HCT116 (cell line): ENCODE results near the gene KIFAP3.

Experiments
- EZH2phosphoT487 ChIP-seq: fragments of 200-600 bp; IDR thresholded peaks from 2 replicates; pipeline ENCODE4 v1.6.1; 2018; ENCODE audit warnings: antibody characterized with exemption, borderline replicate concordance
- POLR2A ChIP-seq: IDR thresholded peaks from 2 replicates; pipeline ENCODE4 v1.7.0; 2011; ENCODE audit warnings: borderline replicate concordance; ENCODE audit not compliant: insufficient read depth, insufficient read length; ENCODE audit errors: extremely low read depth
- POLR2AphosphoS5 ChIP-seq: IDR thresholded peaks from 2 replicates; pipeline ENCODE4 v1.6.1; 2011; ENCODE audit warnings: mild to moderate bottlenecking, low read depth, low read length, moderate library complexity
- RAD21 ChIP-seq: IDR thresholded peaks from 2 replicates; pipeline ENCODE4 v1.6.1; 2012; ENCODE audit warnings: low read depth, mild to moderate bottlenecking
- SRF ChIP-seq: IDR thresholded peaks from 2 replicates; pipeline ENCODE4 v1.6.1; 2012; ENCODE audit warnings: low read depth
- YY1 ChIP-seq: IDR thresholded peaks from 2 replicates; pipeline ENCODE4 v1.6.1; 2011; ENCODE audit warnings: low read length, low read depth, moderate library complexity, mild to moderate bottlenecking; ENCODE audit not compliant: insufficient replicate concordance; ENCODE audit errors: extremely low read depth
- TF ChIP-seq, protein P1 (sequence below), 3 experiments: fragments of 200-600 bp in 1 of 3; sonication (generic) in 1 of 3; IDR thresholded peaks in 2 of 3; conservative IDR thresholded peaks in 1 of 3; 2 replicates each; pipeline ENCODE4 v1.5.1; 2012 to 2017; ENCODE audit warnings: low read depth in 2 of 3, low read length in 2 of 3, antibody characterized with exemption in 1 of 3, borderline replicate concordance in 1 of 3, control low read depth in 1 of 3, mild to moderate bottlenecking in 1 of 3, mixed read lengths in 1 of 3, mixed run types in 1 of 3, moderate library complexity in 1 of 3; ENCODE audit not compliant: insufficient read depth in 1 of 3
- TF ChIP-seq, protein P2 (sequence below): IDR thresholded peaks from 2 replicates; pipeline ENCODE4 v1.6.1; 2012; ENCODE audit warnings: low read depth
- TF ChIP-seq, protein P3 (sequence below): IDR thresholded peaks from 2 replicates; pipeline ENCODE4 v1.6.1; 2012

DNA sequence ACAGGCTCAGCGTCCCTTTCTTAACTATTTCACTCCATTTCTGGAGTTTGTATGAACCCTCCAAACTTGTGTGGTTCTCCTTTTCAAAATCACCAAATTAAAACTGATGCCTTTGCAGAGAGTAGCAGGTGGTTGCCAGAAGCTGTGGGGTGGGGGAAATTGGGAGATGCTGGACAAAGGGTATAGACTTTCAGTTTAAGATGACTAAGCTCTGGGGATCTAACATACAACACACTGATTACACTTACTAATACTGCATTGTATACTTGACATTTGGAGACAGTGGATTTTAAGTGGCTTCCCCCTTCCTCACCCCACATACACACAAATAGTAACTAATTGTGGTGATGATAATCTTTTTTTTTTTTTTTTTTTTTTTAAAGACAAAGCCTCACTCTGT, 169.7 kb downstream of the KIFAP3 start:
- TF ChIP-seq POLR2A = no peak
- TF ChIP-seq, protein P1, sequence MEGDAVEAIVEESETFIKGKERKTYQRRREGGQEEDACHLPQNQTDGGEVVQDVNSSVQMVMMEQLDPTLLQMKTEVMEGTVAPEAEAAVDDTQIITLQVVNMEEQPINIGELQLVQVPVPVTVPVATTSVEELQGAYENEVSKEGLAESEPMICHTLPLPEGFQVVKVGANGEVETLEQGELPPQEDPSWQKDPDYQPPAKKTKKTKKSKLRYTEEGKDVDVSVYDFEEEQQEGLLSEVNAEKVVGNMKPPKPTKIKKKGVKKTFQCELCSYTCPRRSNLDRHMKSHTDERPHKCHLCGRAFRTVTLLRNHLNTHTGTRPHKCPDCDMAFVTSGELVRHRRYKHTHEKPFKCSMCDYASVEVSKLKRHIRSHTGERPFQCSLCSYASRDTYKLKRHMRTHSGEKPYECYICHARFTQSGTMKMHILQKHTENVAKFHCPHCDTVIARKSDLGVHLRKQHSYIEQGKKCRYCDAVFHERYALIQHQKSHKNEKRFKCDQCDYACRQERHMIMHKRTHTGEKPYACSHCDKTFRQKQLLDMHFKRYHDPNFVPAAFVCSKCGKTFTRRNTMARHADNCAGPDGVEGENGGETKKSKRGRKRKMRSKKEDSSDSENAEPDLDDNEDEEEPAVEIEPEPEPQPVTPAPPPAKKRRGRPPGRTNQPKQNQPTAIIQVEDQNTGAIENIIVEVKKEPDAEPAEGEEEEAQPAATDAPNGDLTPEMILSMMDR (IDR thresholded peaks at IDR 0.05 in 2 of 3, conservative IDR thresholded peaks at IDR 0.05 in 1 of 3; ENCODE audit: borderline replicate concordance in 1 of 3, insufficient read depth in 1 of 3, low read depth in 2 of 3, low read length in 2 of 3) = no peak
- TF ChIP-seq RAD21 = no peak
- no peak for TF ChIP-seq POLR2AphosphoS5
- no peak for TF ChIP-seq YY1
- TF ChIP-seq, protein P2, sequence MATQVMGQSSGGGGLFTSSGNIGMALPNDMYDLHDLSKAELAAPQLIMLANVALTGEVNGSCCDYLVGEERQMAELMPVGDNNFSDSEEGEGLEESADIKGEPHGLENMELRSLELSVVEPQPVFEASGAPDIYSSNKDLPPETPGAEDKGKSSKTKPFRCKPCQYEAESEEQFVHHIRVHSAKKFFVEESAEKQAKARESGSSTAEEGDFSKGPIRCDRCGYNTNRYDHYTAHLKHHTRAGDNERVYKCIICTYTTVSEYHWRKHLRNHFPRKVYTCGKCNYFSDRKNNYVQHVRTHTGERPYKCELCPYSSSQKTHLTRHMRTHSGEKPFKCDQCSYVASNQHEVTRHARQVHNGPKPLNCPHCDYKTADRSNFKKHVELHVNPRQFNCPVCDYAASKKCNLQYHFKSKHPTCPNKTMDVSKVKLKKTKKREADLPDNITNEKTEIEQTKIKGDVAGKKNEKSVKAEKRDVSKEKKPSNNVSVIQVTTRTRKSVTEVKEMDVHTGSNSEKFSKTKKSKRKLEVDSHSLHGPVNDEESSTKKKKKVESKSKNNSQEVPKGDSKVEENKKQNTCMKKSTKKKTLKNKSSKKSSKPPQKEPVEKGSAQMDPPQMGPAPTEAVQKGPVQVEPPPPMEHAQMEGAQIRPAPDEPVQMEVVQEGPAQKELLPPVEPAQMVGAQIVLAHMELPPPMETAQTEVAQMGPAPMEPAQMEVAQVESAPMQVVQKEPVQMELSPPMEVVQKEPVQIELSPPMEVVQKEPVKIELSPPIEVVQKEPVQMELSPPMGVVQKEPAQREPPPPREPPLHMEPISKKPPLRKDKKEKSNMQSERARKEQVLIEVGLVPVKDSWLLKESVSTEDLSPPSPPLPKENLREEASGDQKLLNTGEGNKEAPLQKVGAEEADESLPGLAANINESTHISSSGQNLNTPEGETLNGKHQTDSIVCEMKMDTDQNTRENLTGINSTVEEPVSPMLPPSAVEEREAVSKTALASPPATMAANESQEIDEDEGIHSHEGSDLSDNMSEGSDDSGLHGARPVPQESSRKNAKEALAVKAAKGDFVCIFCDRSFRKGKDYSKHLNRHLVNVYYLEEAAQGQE = no peak
- no peak for TF ChIP-seq SRF
- TF ChIP-seq, protein P3, sequence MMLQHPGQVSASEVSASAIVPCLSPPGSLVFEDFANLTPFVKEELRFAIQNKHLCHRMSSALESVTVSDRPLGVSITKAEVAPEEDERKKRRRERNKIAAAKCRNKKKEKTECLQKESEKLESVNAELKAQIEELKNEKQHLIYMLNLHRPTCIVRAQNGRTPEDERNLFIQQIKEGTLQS = no peak
- TF ChIP-seq EZH2phosphoT487 = no peak
